Stimulated activated CD8-positive, alpha-beta memory T cell treated with anti-CD3 and anti-CD28 coated beads, Interleukin-15, amount 100 ng/mL, for 48 hours (primary cell): ENCODE data around the gene RABL3.
"Not testable (repeated sequence)": the region's sequence is repeated elsewhere in the genome, so short reads cannot be mapped to it uniquely, and the experiment has no call there.

Source experiments
- DNase-seq, 2 donors: peaks; one replicate each; pipeline ENCODE4 v3.0.0-alpha.2; 2020; ENCODE audit warnings: low read depth in 2 of 2

RABL3 gene

GRCh38 chr3:120742198-120742848 is at the start of gene RABL3, which contains the start of gene GTF2E1:
Gene RABL3, minus strand, starts transcription at chr3:120742516. Its CDS starts 9 bp downstream, at chr3:120742507.
Gene GTF2E1, plus strand, starts transcription at chr3:120742744. Its CDS starts 7,809 bp downstream, at chr3:120750553.
- peak; percentile 90 for DNase-seq

- no peak for DNase-seq
These were observed 49.6 kb upstream of the RABL3 start for GRCh38 chr3:120791913-120792312.

GRCh38 chr3:120791010-120791409 is 48.7 kb upstream of the RABL3 start:
- no peak for DNase-seq

GRCh38 chr3:120785832-120786231 is 43.5 kb upstream of the RABL3 start:
- not testable (repeated sequence) for DNase-seq

- DNase-seq: no peak
These were observed 38.7 kb upstream of the RABL3 start for GRCh38 chr3:120780977-120781376.

- DNase-seq: no peak
These were observed 36.5 kb upstream of the RABL3 start for GRCh38 chr3:120778776-120779175.

GRCh38 chr3:120775411-120775810 is 33.1 kb upstream of the RABL3 start:
- no peak for DNase-seq

- no peak for DNase-seq
These were observed 31.6 kb upstream of the RABL3 start for GRCh38 chr3:120773932-120774331.

- no peak for DNase-seq
These were observed 29.8 kb upstream of the RABL3 start for GRCh38 chr3:120772081-120772480.

- DNase-seq: no peak
These were observed 28.6 kb upstream of the RABL3 start for GRCh38 chr3:120770891-120771290.

- DNase-seq: no peak
These were observed 27.1 kb upstream of the RABL3 start for GRCh38 chr3:120769436-120769835.

GRCh38 chr3:120767106-120767505 is 24.8 kb upstream of the RABL3 start:
- no peak for DNase-seq

- no peak for DNase-seq
These were observed 24.3 kb upstream of the RABL3 start for GRCh38 chr3:120766576-120766975.

GRCh38 chr3:120765830-120766493 is 23.6 kb upstream of the RABL3 start:
- no peak for DNase-seq

GRCh38 chr3:120764206-120764605 is 21.9 kb upstream of the RABL3 start:
- no peak for DNase-seq

- no peak for DNase-seq
These were observed 21.3 kb upstream of the RABL3 start for GRCh38 chr3:120763601-120764000.

- no peak for DNase-seq
These were observed 20.3 kb upstream of the RABL3 start for GRCh38 chr3:120762615-120763014.

GRCh38 chr3:120758551-120758950 is 16.2 kb upstream of the RABL3 start:
- DNase-seq: not testable (repeated sequence)

- DNase-seq: no peak
These were observed 13.7 kb upstream of the RABL3 start for GRCh38 chr3:120756061-120756460.

GRCh38 chr3:120753810-120754209 is 11.5 kb upstream of the RABL3 start:
- DNase-seq: no peak

- DNase-seq: no peak
These were observed 10.5 kb upstream of the RABL3 start for GRCh38 chr3:120752865-120753264.

GRCh38 chr3:120752230-120752629 is 9.9 kb upstream of the RABL3 start:
- no peak for DNase-seq

- DNase-seq: no peak
These were observed 7.5 kb upstream of the RABL3 start for GRCh38 chr3:120749843-120750242.
